ENCODE data around the gene PCCA. TPM values are rescaled to one million over a fixed set of nuclear protein-coding genes. Genes with fewer than 3 reads are reported as not detected.

PCCA gene
- total RNA-seq, 1 experiment from 2014 or later = 39.9 TPM

- Mint-ChIP-seq H3K27ac (ENCODE audit: unreplicated experiment) (no peak overlapping the region), H3K9me3 (ENCODE audit: unreplicated experiment) (no peaks in the 10 kb centered on the region), H3K4me3 (ENCODE audit: unreplicated experiment) (no peak overlapping the region), H3K36me3 (ENCODE audit: insufficient read depth, unreplicated experiment) (peaks cover 5% of the 10 kb centered on the region), H3K27me3 (ENCODE audit: insufficient read depth, unreplicated experiment) (no peaks in the 10 kb centered on the region), H3K4me1 (ENCODE audit: low read depth, unreplicated experiment) (no peaks in the 10 kb centered on the region)
- Histone ChIP-seq H3K9me3 (no peaks in the 10 kb centered on the region), H3K36me3 (ENCODE audit: control insufficient read depth, insufficient read depth, low read length) (no peaks in the 10 kb centered on the region), H3K4me1 (no peaks in the 10 kb centered on the region), H3K27me3 (replicated peaks; ENCODE audit: control insufficient read depth, insufficient read depth, low read length) (no peaks in the 10 kb centered on the region), H3K4me3 (ENCODE audit: low read depth, low read length) (no peak overlapping the region)
- TF ChIP-seq, protein P1, sequence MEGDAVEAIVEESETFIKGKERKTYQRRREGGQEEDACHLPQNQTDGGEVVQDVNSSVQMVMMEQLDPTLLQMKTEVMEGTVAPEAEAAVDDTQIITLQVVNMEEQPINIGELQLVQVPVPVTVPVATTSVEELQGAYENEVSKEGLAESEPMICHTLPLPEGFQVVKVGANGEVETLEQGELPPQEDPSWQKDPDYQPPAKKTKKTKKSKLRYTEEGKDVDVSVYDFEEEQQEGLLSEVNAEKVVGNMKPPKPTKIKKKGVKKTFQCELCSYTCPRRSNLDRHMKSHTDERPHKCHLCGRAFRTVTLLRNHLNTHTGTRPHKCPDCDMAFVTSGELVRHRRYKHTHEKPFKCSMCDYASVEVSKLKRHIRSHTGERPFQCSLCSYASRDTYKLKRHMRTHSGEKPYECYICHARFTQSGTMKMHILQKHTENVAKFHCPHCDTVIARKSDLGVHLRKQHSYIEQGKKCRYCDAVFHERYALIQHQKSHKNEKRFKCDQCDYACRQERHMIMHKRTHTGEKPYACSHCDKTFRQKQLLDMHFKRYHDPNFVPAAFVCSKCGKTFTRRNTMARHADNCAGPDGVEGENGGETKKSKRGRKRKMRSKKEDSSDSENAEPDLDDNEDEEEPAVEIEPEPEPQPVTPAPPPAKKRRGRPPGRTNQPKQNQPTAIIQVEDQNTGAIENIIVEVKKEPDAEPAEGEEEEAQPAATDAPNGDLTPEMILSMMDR (IDR thresholded peaks at IDR 0.05; ENCODE audit: insufficient read depth in 1 of 2, low read depth in 1 of 2, low read length in 1 of 2, severe bottlenecking in 1 of 2, unreplicated experiment in 1 of 2) = no peak
- intact Hi-C loops (cut with micrococcal nuclease; ENCODE audit: unreplicated experiment) = no loop called here
- ChIA-PET CTCF (no interaction called here), POLR2A (no interaction called here)
- BruUV-seq (replicated peaks) = no TSS peak
- no peak for DNase-seq
Observed at GRCh38 chr13:100506600-100507422, 417.9 kb downstream of the PCCA start.

GRCh38 chr13:100508455-100508854, 419.6 kb downstream of the PCCA start:
- TF ChIP-seq, protein P1 (IDR thresholded peaks at IDR 0.05; ENCODE audit: insufficient read depth in 1 of 2, low read depth in 1 of 2, low read length in 1 of 2, severe bottlenecking in 1 of 2, unreplicated experiment in 1 of 2) = no peak
- Histone ChIP-seq H3K9me3 (no peaks in the 10 kb centered on the region), H3K4me1 (no peaks in the 10 kb centered on the region), H3K27me3 (replicated peaks; ENCODE audit: control insufficient read depth, insufficient read depth, low read length) (no peaks in the 10 kb centered on the region), H3K36me3 (ENCODE audit: control insufficient read depth, insufficient read depth, low read length) (no peaks in the 10 kb centered on the region), H3K4me3 (ENCODE audit: low read depth, low read length) (no peak overlapping the region)
- H3K36me3 Mint-ChIP-seq (ENCODE audit: insufficient read depth, unreplicated experiment) = peaks cover 5% of the 10 kb centered on the region
- no peaks in the 10 kb centered on the region for H3K27me3 Mint-ChIP-seq (ENCODE audit: insufficient read depth, unreplicated experiment)
- no peak for DNase-seq
- no peaks in the 10 kb centered on the region for H3K4me1 Mint-ChIP-seq (ENCODE audit: low read depth, unreplicated experiment)
- intact Hi-C loops (cut with micrococcal nuclease; ENCODE audit: unreplicated experiment) = no loop called here
- ChIA-PET CTCF (no interaction called here), POLR2A (no interaction called here)
- H3K4me3 Mint-ChIP-seq (ENCODE audit: unreplicated experiment) = no peak overlapping the region
- H3K9me3 Mint-ChIP-seq (ENCODE audit: unreplicated experiment) = no peaks in the 10 kb centered on the region
- no peak overlapping the region for H3K27ac Mint-ChIP-seq (ENCODE audit: unreplicated experiment)
- no TSS peak for BruUV-seq (replicated peaks)

DNA sequence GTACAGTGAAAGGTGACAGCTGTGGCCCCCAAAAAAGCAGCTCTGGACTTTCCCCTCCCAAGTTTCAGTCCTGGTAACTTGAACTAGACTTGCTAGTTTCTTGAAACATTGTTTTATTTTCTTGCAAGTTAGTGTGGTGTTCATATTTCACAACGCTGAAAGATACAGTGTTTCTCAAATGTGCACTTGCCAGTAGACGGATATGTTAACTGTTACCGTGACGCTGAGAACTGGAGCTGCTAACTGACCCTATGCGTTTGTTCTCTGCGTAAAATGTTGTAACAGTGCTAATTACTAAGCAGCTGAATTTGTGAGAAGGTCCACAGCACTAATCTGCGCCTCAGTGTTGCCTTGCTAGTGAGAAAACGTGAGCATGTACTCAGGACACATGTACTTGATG, 420.1 kb downstream of the PCCA start:
- no peaks in the 10 kb centered on the region for H3K4me1 Mint-ChIP-seq (ENCODE audit: low read depth, unreplicated experiment)
- BruUV-seq (replicated peaks) = no TSS peak
- TF ChIP-seq, protein P1 (IDR thresholded peaks at IDR 0.05; ENCODE audit: insufficient read depth in 1 of 2, low read depth in 1 of 2, low read length in 1 of 2, severe bottlenecking in 1 of 2, unreplicated experiment in 1 of 2) = no peak
- H3K4me1 ChIP-seq = no peaks in the 10 kb centered on the region
- H3K27me3 ChIP-seq (replicated peaks; ENCODE audit: control insufficient read depth, insufficient read depth, low read length) = no peaks in the 10 kb centered on the region
- no peak overlapping the region for H3K27ac Mint-ChIP-seq (ENCODE audit: unreplicated experiment)
- H3K36me3 Mint-ChIP-seq (ENCODE audit: insufficient read depth, unreplicated experiment) = peaks cover 5% of the 10 kb centered on the region
- no peaks in the 10 kb centered on the region for H3K36me3 ChIP-seq (ENCODE audit: control insufficient read depth, insufficient read depth, low read length)
- CTCF ChIA-PET = no interaction called here
- H3K4me3 Mint-ChIP-seq (ENCODE audit: unreplicated experiment) = no peak overlapping the region
- H3K27me3 Mint-ChIP-seq (ENCODE audit: insufficient read depth, unreplicated experiment) = no peaks in the 10 kb centered on the region
- intact Hi-C loops (cut with micrococcal nuclease; ENCODE audit: unreplicated experiment) = no loop called here
- no peaks in the 10 kb centered on the region for H3K9me3 Mint-ChIP-seq (ENCODE audit: unreplicated experiment)
- no peaks in the 10 kb centered on the region for H3K9me3 ChIP-seq
- no peak overlapping the region for H3K4me3 ChIP-seq (ENCODE audit: low read depth, low read length)
- no peak for DNase-seq
- POLR2A ChIA-PET = no interaction called here
